DND-41 (cell line): ENCODE measurements around the gene SLC35D1.

Experiments
- EZH2 ChIP-seq: IDR thresholded peaks from 3 replicates; pipeline ENCODE4 v1.6.1; 2012; ENCODE audit warnings: borderline replicate concordance, low read depth, mild to moderate bottlenecking, moderate library complexity, low read length, inconsistent platforms; ENCODE audit not compliant: severe bottlenecking
- TF ChIP-seq, protein P1 (sequence below): IDR thresholded peaks from 2 replicates; pipeline ENCODE4 v1.5.1; 2012; ENCODE audit warnings: borderline replicate concordance, low read length, moderate library complexity, mild to moderate bottlenecking; ENCODE audit not compliant: poor library complexity, severe bottlenecking; ENCODE audit errors: extremely low read depth

DNA sequence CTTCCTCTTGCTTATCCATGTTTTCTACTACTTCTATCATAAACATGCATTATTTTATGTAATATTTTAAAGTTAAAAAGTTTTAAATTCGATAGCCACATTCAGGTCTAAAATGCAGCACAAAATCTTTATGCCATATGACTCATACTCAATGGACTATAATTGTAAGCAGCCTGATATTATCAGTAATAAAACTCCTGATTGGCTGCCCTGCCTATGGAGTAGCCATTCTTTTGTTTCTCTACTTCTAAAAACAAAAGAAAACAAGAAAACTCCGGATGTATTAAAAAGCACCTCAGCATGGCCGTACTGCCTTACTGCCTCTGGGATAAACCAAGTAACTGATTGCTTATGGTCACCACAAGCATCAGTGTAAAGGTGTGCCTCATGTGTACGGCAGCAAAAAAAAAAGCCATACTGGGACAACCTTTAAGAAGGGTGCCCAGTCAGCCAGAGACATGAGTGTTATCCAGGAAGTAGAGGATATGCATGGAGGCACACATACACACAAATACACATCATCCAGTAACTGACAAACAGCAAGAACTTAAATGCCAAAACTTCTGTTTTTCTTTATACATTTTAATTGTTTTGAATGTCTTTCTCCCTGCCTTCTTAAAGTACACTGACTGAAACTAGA, 9.2 kb downstream of the SLC35D1 start:
- TF ChIP-seq, protein P1, sequence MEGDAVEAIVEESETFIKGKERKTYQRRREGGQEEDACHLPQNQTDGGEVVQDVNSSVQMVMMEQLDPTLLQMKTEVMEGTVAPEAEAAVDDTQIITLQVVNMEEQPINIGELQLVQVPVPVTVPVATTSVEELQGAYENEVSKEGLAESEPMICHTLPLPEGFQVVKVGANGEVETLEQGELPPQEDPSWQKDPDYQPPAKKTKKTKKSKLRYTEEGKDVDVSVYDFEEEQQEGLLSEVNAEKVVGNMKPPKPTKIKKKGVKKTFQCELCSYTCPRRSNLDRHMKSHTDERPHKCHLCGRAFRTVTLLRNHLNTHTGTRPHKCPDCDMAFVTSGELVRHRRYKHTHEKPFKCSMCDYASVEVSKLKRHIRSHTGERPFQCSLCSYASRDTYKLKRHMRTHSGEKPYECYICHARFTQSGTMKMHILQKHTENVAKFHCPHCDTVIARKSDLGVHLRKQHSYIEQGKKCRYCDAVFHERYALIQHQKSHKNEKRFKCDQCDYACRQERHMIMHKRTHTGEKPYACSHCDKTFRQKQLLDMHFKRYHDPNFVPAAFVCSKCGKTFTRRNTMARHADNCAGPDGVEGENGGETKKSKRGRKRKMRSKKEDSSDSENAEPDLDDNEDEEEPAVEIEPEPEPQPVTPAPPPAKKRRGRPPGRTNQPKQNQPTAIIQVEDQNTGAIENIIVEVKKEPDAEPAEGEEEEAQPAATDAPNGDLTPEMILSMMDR = no peak
- TF ChIP-seq EZH2 = no peak
